Chondrocyte (in vitro differentiated cells): ENCODE results near the gene TCF7L2. TPM values are rescaled to one million over a fixed set of nuclear protein-coding genes. Genes with fewer than 3 reads are reported as not detected.
A peak's percentile ranks its signal among the peaks of the same experiment; 100 is the strongest.

Source experiments
- DNase-seq: peaks from one replicate; pipeline ENCODE4 v3.0.0; 2021; ENCODE audit warnings: mixed read lengths, low spot score
- H3K27ac Mint-ChIP-seq: one replicate; pipeline ENCODE4 v1.8.0; 2021; ENCODE audit warnings: mild to moderate bottlenecking, moderate library complexity, mixed read lengths; ENCODE audit not compliant: unreplicated experiment
- H3K27me3 Mint-ChIP-seq: 2 replicates; pipeline ENCODE4 v1.8.0; 2021; ENCODE audit warnings: low read depth, mixed read lengths
- H3K36me3 Mint-ChIP-seq: 2 replicates; pipeline ENCODE4 v1.8.0; 2021; ENCODE audit warnings: low read depth, mixed read lengths
- H3K4me1 Mint-ChIP-seq: 2 replicates; pipeline ENCODE4 v1.8.0; 2021; ENCODE audit warnings: low read depth, mild to moderate bottlenecking, mixed read lengths
- H3K4me3 Mint-ChIP-seq: one replicate; pipeline ENCODE4 v1.8.0; 2021; ENCODE audit warnings: mild to moderate bottlenecking, moderate library complexity, mixed read lengths; ENCODE audit not compliant: unreplicated experiment
- H3K9me3 Mint-ChIP-seq: 2 replicates; pipeline ENCODE4 v1.8.0; 2021; ENCODE audit warnings: low read depth, mixed read lengths
- CTCF ChIP-seq: fragments of 200-600 bp; sonication (generic); IDR thresholded peaks from 2 replicates; pipeline ENCODE4 v1.5.0; 2021; ENCODE audit warnings: antibody characterized with exemption, mild to moderate bottlenecking, moderate library complexity
- total RNA-seq: library from RNA; stranded (reverse); gene quantifications from 3 replicates; pipeline ENCODE4 v1.2.1, GENCODE V29; 2021

Gene TCF7L2
- total RNA-seq, 1 donor from 2014 or later = 30.9 TPM

GRCh38 chr10:112981553-112981952 lies 31.5 kb downstream of the TCF7L2 start:
- no peak overlapping the region for H3K4me3 Mint-ChIP-seq
- H3K36me3 Mint-ChIP-seq = peaks cover 8% of the 10 kb centered on the region
- peaks cover 55% of the 10 kb centered on the region for H3K4me1 Mint-ChIP-seq
- TF ChIP-seq CTCF = no peak
- DNase-seq = no peak
- no peaks in the 10 kb centered on the region for H3K27me3 Mint-ChIP-seq
- H3K9me3 Mint-ChIP-seq = no peaks in the 10 kb centered on the region
- peak overlapping the region; percentile 14 for H3K27ac Mint-ChIP-seq

- DNase-seq = no peak
- Mint-ChIP-seq H3K9me3 (no peaks in the 10 kb centered on the region), H3K4me3 (no peak overlapping the region), H3K27ac (no peak overlapping the region), H3K4me1 (peaks cover 70% of the 10 kb centered on the region), H3K36me3 (peaks cover 4% of the 10 kb centered on the region), H3K27me3 (no peaks in the 10 kb centered on the region)
- no peak for TF ChIP-seq CTCF
Observed at GRCh38 chr10:112983444-112984056, 33.5 kb downstream of the TCF7L2 start.

- H3K9me3 Mint-ChIP-seq = no peaks in the 10 kb centered on the region
- no peak overlapping the region for H3K4me3 Mint-ChIP-seq
- DNase-seq = no peak
- no peak for TF ChIP-seq CTCF
- H3K36me3 Mint-ChIP-seq = peaks cover 4% of the 10 kb centered on the region
- H3K4me1 Mint-ChIP-seq = peaks cover 81% of the 10 kb centered on the region
- H3K27ac Mint-ChIP-seq = no peak overlapping the region
- H3K27me3 Mint-ChIP-seq = no peaks in the 10 kb centered on the region
Observed at GRCh38 chr10:112984756-112985155, 34.7 kb downstream of the TCF7L2 start.

- peak overlapping the region; percentile 84 for H3K27ac Mint-ChIP-seq
- no peaks in the 10 kb centered on the region for H3K9me3 Mint-ChIP-seq
- peaks cover 4% of the 10 kb centered on the region for H3K36me3 Mint-ChIP-seq
- no peak for DNase-seq
- peaks cover 83% of the 10 kb centered on the region for H3K4me1 Mint-ChIP-seq
- no peaks in the 10 kb centered on the region for H3K27me3 Mint-ChIP-seq
- no peak for TF ChIP-seq CTCF
- H3K4me3 Mint-ChIP-seq = no peak overlapping the region
Observed at GRCh38 chr10:112985690-112986543, 35.9 kb downstream of the TCF7L2 start.

GRCh38 chr10:112986544-112987190 lies 36.6 kb downstream of the TCF7L2 start:
- Mint-ChIP-seq H3K27ac (peak overlapping the region; percentile 84), H3K9me3 (no peaks in the 10 kb centered on the region), H3K36me3 (peaks cover 3% of the 10 kb centered on the region), H3K27me3 (no peaks in the 10 kb centered on the region), H3K4me3 (no peak overlapping the region), H3K4me1 (peaks cover 76% of the 10 kb centered on the region)
- DNase-seq = no peak
- TF ChIP-seq CTCF = no peak
